K562 (cell line): ENCODE data around the gene TRAF7. TPM values are rescaled to one million over a fixed set of nuclear protein-coding genes. Genes with fewer than 3 reads are reported as not detected.

Experiments
- ATAC-seq: fragments of 200-7000 bp; cut with Tn5 transposase; 3 replicates; pipeline ENCODE4 v1.9.1; 2020; ENCODE audit warnings: moderate library complexity
- BruUV-seq: library from RNA; stranded (reverse); fragments of 400-500 nt; replicated peaks from 2 replicates; lab custom pipeline; 2021; lab: Mats Ljungman, UMichigan
- CTCF ChIA-PET: fragments of 300-600 bp; formaldehyde crosslinking; extraction: SDS; loops from one replicate; lab custom pipeline; 2021; ENCODE audit warnings: low intra/inter-chr PET ratio; lab: Yijun Ruan, JAX
- POLR2A ChIA-PET: fragments of 300-600, 350-650 bp; sonication (Branson Sonifier 250); formaldehyde crosslinking; extraction: SDS; loops from one replicate; lab custom pipeline; 2021; ENCODE audit warnings: antibody characterized with exemption, inconsistent platforms; lab: Yijun Ruan, JAX
- DNase-seq, 4 experiments: peaks; one replicate each; pipeline versions ENCODE4 v3.0.0 to v3.0.0-alpha.2; 2011 to 2018; ENCODE audit warnings: low spot score in 3 of 4, mixed read lengths in 3 of 4; ENCODE audit errors: extremely low read depth in 1 of 4
- FAIRE-seq: peaks from 2 replicates; lab custom pipeline; 2011; peaks lifted over from hg19 to GRCh38; lab: Jason Lieb, UNC
- H2AFZ ChIP-seq: 2 replicates; pipeline ENCODE4 v1.6.0; 2011; ENCODE audit warnings: low read depth, low read length, control low read depth, inconsistent platforms
- H3K27ac ChIP-seq: fragments of 200-600 bp; 3 replicates; pipeline ENCODE4 v1.8.0; 2011; ENCODE audit warnings: low read depth, mild to moderate bottlenecking, control low read depth, inconsistent platforms, low read length, moderate library complexity, mixed read lengths; ENCODE audit errors: extremely low read depth
- H3K27me3 ChIP-seq, 2 experiments: fragments of 300-600 bp in 1 of 2; 2 replicates in 1 of 2; 3 replicates in 1 of 2; pipeline versions ENCODE4 v1.6.0 to v1.8.0; 2011; ENCODE audit warnings: inconsistent platforms in 2 of 2, low read length in 2 of 2, mild to moderate bottlenecking in 1 of 2, mixed read lengths in 1 of 2, moderate library complexity in 1 of 2; ENCODE audit not compliant: control insufficient read depth in 2 of 2, insufficient read depth in 2 of 2
- H3K36me3 ChIP-seq: fragments of 300-600 bp; 3 replicates; pipeline ENCODE4 v1.8.0; 2011; ENCODE audit warnings: mild to moderate bottlenecking, low read length, inconsistent platforms; ENCODE audit not compliant: control insufficient read depth, insufficient read depth
- H3K4me1 ChIP-seq, 2 experiments: fragments of 200-600 bp in 1 of 2; replicated peaks in 1 of 2; 2 replicates in 1 of 2; 3 replicates in 1 of 2; pipeline versions ENCODE4 v1.5.1 to v1.8.0; 2011; ENCODE audit warnings: inconsistent platforms in 2 of 2, low read length in 2 of 2, mild to moderate bottlenecking in 1 of 2, mixed read lengths in 1 of 2, moderate library complexity in 1 of 2; ENCODE audit not compliant: control insufficient read depth in 2 of 2, insufficient read depth in 2 of 2
- H3K4me2 ChIP-seq: 2 replicates; pipeline ENCODE4 v1.6.1; 2011; ENCODE audit warnings: low read length, control low read depth, inconsistent platforms, mixed read lengths; ENCODE audit not compliant: insufficient read depth
- H3K4me3 ChIP-seq: fragments of 200-600 bp; sonication (generic), shearing (Covaris generic); 2 replicates; pipeline ENCODE4 v1.5.1; 2016; ENCODE audit warnings: control low read depth, inconsistent platforms
- H3K79me2 ChIP-seq: fragments of 200-600 bp; 3 replicates; pipeline ENCODE4 v1.8.0; 2011; ENCODE audit warnings: low read length, inconsistent platforms; ENCODE audit not compliant: control insufficient read depth, insufficient read depth
- H3K9ac ChIP-seq, 2 experiments: 2 replicates each; pipeline versions ENCODE4 v1.6.0 to v1.6.1; 2011; ENCODE audit warnings: low read depth in 2 of 2, low read length in 2 of 2, control low read depth in 1 of 2, inconsistent platforms in 1 of 2, mild to moderate bottlenecking in 1 of 2, mixed read lengths in 1 of 2; ENCODE audit not compliant: insufficient read depth in 1 of 2
- H3K9me1 ChIP-seq: one replicate; pipeline ENCODE4 v1.6.0; 2011; ENCODE audit warnings: inconsistent platforms, mild to moderate bottlenecking, low read length, moderate library complexity; ENCODE audit not compliant: control insufficient read depth, insufficient read depth
- H3K9me3 ChIP-seq: replicated peaks from 2 replicates; pipeline ENCODE4 v1.5.1; 2011; ENCODE audit warnings: low read depth, low read length, inconsistent platforms; ENCODE audit not compliant: control insufficient read depth, insufficient read depth
- H4K20me1 ChIP-seq: replicated peaks from 2 replicates; pipeline ENCODE4 v1.6.1; 2011; ENCODE audit warnings: low read length, inconsistent platforms, mixed read lengths; ENCODE audit not compliant: control insufficient read depth, insufficient read depth
- BMI1 ChIP-seq: fragments of 150-350 bp; IDR thresholded peaks from 2 replicates; pipeline ENCODE4 v1.6.1; 2014; ENCODE audit warnings: low read length
- HEY1 ChIP-seq: fragments of 250-450 bp; sonication (Bioruptor Pico); IDR thresholded peaks from 2 replicates; pipeline ENCODE4 v1.5.0; 2020; ENCODE audit warnings: mild to moderate bottlenecking, moderate library complexity, borderline replicate concordance
- KLF6 ChIP-seq: fragments of 250-450 bp; sonication (Bioruptor Pico); IDR thresholded peaks from 2 replicates; pipeline ENCODE4 v1.4.0; 2020; ENCODE audit warnings: mild to moderate bottlenecking, moderate library complexity, borderline replicate concordance
- MEF2D ChIP-seq: conservative IDR thresholded peaks from 2 replicates; pipeline ENCODE4 v1.6.1; 2016; ENCODE audit warnings: low read depth, missing genetic modification characterization, missing compliant biosample characterization
- MTA2 ChIP-seq: fragments of 450-650 bp; IDR thresholded peaks from 2 replicates; pipeline ENCODE4 v1.6.1; 2016; ENCODE audit warnings: low read depth
- THRB ChIP-seq: fragments of 450-650 bp; formaldehyde crosslinking; conservative IDR thresholded peaks from 2 replicates; pipeline ENCODE4 v1.4.0; 2022; ENCODE audit warnings: mild to moderate bottlenecking, missing genetic modification characterization
- ZFX ChIP-seq: sonication (generic); formaldehyde crosslinking; IDR thresholded peaks from 2 replicates; pipeline ENCODE4 v1.8.0; 2022; ENCODE audit warnings: mild to moderate bottlenecking, missing genetic modification reagents, moderate library complexity
- ZNF77 ChIP-seq: fragments of 250-450 bp; sonication (Bioruptor Pico); IDR thresholded peaks from 2 replicates; pipeline ENCODE4 v1.5.0; 2020
- WGBS: fragments of 100-300 bp; shearing (Covaris generic); methylation state at CpG from one replicate; pipeline ENCODE4 v1.1.6; 2016; ENCODE audit warnings: low coverage, mixed read lengths; ENCODE audit not compliant: insufficient coverage; ENCODE audit errors: missing lambda C conversion rate; 5-methylcytosine and 5-hydroxymethylcytosine counted together
- in situ Hi-C: fragments of 300-500 bp; cut with MboI; formaldehyde crosslinking; loops from 4 replicates; pipeline ENCODE4 v1.15.0; 2018; ENCODE audit warnings: inconsistent platforms, mixed read lengths
- intact Hi-C: fragments of 100-400 bp; cut with micrococcal nuclease; formaldehyde crosslinking; loops from 2 replicates; pipeline ENCODE4 v1.14.2; 2022
- polyA plus RNA-seq, 8 experiments: library from polyadenylated mRNA; depleted of rRNA in 4 of 8; stranded (reverse) in 5 of 8; unstranded in 3 of 8; fragments of >200 nt; fragmentation: Nextera tagmentation in 2 of 8; fragmentation: Illumina TruSeq in 1 of 8; extraction: Ambion mirVana in 2 of 8; extraction: Trizol in 1 of 8; gene quantifications; 2 replicates each; pipeline versions ENCODE4 v1.2.1 to v1.2.3, GENCODE V29; 2011 to 2014; ENCODE audit warnings: inconsistent platforms in 1 of 8, missing spikeins in 1 of 8
- total RNA-seq, 7 experiments: library from RNA; depleted of rRNA in 6 of 7; stranded (reverse); fragments of >200 nt in 6 of 7; fragmentation: Illumina TruSeq in 2 of 7; extraction: Trizol in 2 of 7; gene quantifications; 2 replicates each; pipeline versions ENCODE4 v1.2.1 to v1.2.3, GENCODE V29; 2011 to 2021; ENCODE audit warnings: low replicate concordance in 1 of 7
- TF ChIP-seq, protein P1 (sequence below): sonication (generic); formaldehyde crosslinking; IDR thresholded peaks from 2 replicates; pipeline ENCODE4 v1.8.1; 2023; ENCODE audit warnings: mild to moderate bottlenecking, missing genetic modification reagents

TRAF7 gene
- total and polyA plus RNA-seq, 9 of the 15 experiments (the other 6 are each of a cell fraction or from before 2014, with no cell fraction given), result 1.1 to 113 (median 41.6) TPM

DNA sequence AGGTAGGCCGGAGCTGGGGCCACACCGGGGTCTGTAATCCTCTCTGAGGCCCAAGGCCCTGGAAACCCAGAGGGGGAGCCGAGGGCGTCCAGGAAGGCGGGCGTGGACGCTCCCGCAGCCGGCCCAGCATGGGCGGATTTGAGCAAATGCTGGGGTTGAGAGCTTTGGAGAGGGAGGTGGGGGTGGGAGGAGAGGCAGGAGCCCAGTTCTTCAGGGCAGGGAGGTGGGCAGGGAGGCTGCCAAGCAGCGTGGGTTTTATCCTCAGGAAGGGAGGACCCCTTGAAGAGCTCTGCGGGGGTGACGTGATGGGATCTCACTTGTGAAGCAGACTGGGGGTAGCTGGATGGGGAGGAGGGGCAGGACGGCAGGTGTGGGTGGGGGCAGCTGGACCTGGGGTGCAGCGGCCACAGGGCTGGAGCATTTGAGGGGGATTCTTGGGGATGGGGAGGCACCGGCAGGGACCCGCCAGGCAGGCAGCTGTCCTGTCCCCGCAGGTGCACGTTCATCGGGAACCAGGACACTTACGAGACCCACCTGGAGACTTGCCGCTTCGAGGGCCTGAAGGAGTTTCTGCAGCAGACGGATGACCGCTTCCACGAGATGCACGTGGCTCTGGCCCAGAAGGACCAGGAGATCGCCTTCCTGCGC, 17.2 kb downstream of the TRAF7 start:
- no peak for TF ChIP-seq BMI1
- no peak for TF ChIP-seq MTA2
- TF ChIP-seq, protein P1, sequence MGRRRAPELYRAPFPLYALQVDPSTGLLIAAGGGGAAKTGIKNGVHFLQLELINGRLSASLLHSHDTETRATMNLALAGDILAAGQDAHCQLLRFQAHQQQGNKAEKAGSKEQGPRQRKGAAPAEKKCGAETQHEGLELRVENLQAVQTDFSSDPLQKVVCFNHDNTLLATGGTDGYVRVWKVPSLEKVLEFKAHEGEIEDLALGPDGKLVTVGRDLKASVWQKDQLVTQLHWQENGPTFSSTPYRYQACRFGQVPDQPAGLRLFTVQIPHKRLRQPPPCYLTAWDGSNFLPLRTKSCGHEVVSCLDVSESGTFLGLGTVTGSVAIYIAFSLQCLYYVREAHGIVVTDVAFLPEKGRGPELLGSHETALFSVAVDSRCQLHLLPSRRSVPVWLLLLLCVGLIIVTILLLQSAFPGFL (CRISPR knock-in tag), result no peak
- no peak for TF ChIP-seq ZFX
- no peak for TF ChIP-seq KLF6 (CRISPR knock-in tag)
- TF ChIP-seq ZNF77, result no peak
- no peak for TF ChIP-seq THRB (CRISPR knock-in tag)
- TF ChIP-seq HEY1 (CRISPR knock-in tag), result no peak
- TF ChIP-seq MEF2D (tag), result no peak
- Histone ChIP-seq H3K9ac (peak overlapping the region in 1 of 2 experiments; percentile 26; a peak in 1 of 4 replicates), H3K27me3 (no peaks in the 10 kb centered on the region), H3K4me3 (no peak overlapping the region), H3K36me3 (peaks cover 82% of the 10 kb centered on the region; the same call in 2 of the 3 replicates), H3K9me1 (no peaks in the 10 kb centered on the region), H3K9me3 (no peaks in the 10 kb centered on the region), H4K20me1 (no peaks in the 10 kb centered on the region), H3K4me1 (peaks cover 0 to 55% of the 10 kb centered on the region in 2 experiments; a peak in 1 of 5 replicates), H3K27ac (no peak overlapping the region), H3K4me2 (no peak overlapping the region), H2AFZ (no peak overlapping the region), H3K79me2 (no peaks in the 10 kb centered on the region)
- ATAC-seq (no peak), DNase-seq (no peak), FAIRE-seq (no peak)
- in situ Hi-C loops, result no loop called here
- ChIA-PET POLR2A (interaction anchor here (0.7 to 4.3 kb wide), 3 partner anchors 15 to 32 kb away, joined by 3 to 27 read pairs (median 3); partner anchors contain the start of gene TRAF7), CTCF (no interaction called here)
- intact Hi-C loops, result no loop called here
- BruUV-seq, result no TSS peak
- 90% methylated on average over 17 of the region's 29 CpGs for WGBS
